NCI-H446 (cell line): ENCODE measurements around the gene INPP5D.
A peak's percentile ranks its signal among the peaks of the same experiment; 100 is the strongest.
"Not testable (repeated sequence)": the region's sequence is repeated elsewhere in the genome, so short reads cannot be mapped to it uniquely, and the experiment has no call there.

Experiments used
- DNase-seq, 2 experiments: peaks; one replicate each; lab custom pipeline; 2025; lab: John Stamatoyannopoulos, UW

The INPP5D gene

GRCh38 chr2:233173115-233173514 lies 113.0 kb downstream of the INPP5D start:
- no peak for DNase-seq

GRCh38 chr2:233174137-233174536 lies 114.0 kb downstream of the INPP5D start:
- no peak for DNase-seq

DNA sequence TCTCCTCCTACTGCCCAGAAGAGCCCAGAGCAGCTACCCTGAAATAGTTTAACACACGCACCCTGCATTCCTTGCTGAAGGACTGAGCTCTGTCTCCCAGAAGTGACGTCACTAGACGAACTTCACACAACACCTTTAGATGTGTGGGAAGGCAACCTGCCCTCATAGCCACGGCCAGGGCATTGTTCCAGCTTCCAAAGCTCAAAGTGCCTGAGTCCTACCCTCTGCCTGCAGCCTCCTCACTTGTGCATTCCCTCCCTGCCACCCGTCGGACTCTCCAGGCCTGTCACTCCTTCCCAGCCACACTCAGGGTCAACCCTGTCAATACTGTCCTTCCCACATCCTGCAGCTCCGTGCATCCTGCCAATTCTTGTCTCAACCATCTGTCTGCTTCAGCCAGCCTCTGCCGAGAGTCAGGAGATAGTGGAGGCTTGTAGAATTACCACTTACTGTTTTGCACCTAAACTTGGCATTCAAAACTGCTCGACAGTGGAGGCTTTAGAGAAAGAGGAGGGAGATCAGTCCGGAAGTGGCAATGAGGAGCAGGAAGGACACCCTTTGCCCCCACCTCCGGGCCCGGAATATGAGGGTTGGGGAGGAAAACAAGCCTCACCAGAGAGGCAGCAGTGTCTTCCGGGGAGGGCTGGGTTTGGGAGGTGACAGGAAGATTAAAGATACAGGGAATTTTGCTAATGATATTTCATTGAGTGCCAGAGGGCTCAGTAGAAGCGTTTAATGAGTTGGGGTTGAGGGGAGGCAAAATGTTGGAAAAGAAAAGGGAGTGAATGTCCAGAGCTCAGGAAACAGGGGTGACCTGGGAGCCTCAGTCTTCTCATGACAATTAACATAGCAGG lies 119.1 kb downstream of the INPP5D start:
- peak; percentile 21 to 58 for DNase-seq

DNA sequence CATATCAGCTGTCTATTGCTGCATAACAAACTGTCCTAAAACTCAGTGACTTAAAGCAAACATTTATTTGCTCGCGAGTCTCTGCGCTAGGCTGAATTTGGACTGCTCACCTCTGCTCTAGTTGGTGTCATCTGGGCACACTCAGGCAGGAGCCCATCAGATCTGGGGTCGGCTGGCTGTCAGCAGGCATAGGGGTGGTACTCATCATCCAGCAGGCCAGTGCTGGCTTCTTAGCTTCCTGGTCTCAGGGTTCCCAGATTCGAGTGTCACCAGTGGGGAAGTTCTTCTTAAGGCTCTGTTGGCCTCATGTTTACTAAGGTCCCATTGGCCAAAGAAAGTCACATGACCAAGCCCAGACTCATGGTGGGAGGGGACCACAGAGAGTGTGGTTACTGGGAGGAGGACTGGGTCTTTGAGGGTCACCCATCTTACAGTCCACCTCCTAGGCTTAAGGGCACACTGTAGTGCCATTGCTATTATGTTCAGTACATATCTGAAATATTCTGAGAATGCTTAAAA lies 119.8 kb downstream of the INPP5D start:
- no peak for DNase-seq

DNA sequence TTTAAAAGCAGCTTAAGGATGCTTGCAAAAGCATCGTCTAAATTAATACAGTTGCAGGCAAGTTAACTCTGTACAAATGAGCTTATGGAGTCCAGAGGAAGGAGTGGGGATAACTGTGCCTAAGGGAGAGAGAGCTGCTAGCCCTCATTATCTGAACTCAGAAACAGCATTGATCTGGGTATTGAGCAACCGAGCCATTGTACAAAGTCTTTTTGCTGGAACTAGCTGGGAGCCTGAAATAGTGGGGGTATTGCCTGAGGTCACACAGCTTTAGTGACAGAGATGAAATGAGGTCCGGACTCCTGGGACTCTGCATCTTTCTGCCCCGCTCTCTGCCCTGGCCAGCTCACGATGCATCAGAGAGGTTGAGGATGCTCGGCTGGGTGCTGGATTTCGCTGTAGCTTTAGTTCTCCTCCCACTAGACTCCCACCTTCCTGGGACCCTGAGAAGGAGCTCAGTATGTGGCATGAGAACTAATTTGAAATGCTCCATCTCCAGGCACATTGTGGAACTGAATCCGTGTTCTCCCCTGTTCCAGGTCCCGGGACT lies 123.8 kb downstream of the INPP5D start:
- DNase-seq: no peak

- DNase-seq: no peak
Measured at GRCh38 chr2:233184669-233185068, 124.5 kb downstream of the INPP5D start.

DNA sequence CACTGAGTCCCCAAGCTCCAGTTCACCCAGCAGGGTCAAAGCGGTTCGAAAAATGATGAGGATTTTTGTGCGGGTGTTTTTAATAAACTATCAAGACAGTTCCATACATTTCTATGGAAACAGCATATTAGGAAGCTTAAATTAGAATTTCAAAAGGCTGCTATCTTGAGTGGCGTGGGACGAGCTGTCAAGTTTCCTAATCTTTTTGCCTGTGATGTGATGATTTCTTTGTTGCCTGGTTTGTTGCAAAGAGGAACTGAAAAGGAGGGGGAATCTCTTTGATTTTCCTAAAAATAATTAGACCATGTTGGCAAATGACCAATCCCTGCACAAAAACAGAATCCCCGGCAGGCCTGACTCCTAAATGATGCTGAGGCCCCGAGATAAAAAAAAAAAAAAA lies 125.2 kb downstream of the INPP5D start:
- DNase-seq: no peak

- DNase-seq: no peak
Measured at GRCh38 chr2:233185963-233186362, 125.8 kb downstream of the INPP5D start.

DNA sequence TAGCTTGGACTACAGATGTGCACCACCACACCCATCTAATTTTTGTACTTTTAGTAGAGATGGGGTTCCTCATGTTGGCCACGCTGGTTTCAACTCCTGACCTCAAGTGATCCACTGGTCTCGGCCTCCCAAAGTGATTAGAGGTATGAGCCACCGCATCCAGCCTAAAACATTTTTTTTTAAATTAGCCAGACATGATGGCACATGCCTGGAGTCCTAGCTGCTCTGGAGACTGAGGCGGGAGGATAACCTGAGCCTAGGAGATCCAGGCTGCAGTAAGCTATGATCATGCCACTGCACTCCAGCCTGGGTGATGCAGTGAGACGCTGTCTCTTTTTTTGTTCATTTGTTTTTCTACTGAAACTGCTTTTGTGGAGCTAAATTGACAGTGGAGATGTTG lies 126.7 kb downstream of the INPP5D start:
- DNase-seq: no peak

- no peak for DNase-seq
Measured at GRCh38 chr2:233189025-233189424, 128.9 kb downstream of the INPP5D start.

DNA sequence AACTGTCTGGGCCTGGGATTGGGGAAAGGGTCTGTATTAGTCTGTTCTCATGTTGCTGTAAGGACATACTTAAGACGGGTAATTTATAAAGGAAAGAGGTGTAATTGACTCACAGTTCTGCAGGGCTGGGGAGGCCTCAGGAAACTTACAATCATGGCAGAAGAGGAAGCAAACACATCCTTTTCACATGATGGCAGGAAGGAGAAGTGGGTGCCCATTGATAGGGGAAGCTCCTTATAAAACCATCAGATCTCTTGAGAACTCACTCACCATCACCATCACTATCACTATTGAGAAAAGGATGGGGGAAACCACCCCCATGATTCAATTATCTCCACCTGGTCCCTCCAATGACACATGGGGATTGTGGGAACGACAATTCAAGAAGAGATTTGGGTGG lies 130.9 kb downstream of the INPP5D start:
- DNase-seq: not testable (repeated sequence)

GRCh38 chr2:233193738-233194137 lies 133.6 kb downstream of the INPP5D start:
- no peak for DNase-seq

- DNase-seq: no peak
Measured at GRCh38 chr2:233195027-233195426, 134.9 kb downstream of the INPP5D start.

GRCh38 chr2:233197022-233197421 lies 136.9 kb downstream of the INPP5D start:
- no peak for DNase-seq

- no peak for DNase-seq
Measured at GRCh38 chr2:233198026-233198425, 137.9 kb downstream of the INPP5D start.

DNA sequence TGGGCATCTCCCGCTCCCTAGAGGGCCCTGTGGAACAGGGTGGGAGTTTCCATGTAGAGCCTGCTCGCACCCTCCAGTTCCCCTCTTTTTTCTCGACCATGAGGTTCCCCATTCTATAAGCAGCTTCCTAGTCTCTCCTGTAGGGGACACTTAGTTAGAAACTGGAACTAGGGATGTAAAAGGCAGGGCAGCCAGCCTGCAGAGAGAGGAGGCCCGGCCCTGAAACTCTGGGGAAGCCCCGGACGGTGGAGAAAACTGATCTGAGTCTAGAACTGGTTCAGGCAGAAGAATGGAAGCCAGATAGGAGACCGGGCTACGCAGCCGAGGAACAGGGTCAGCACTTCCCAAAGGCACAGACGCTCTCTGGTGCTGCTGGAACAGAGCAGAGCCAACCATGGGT lies 139.7 kb downstream of the INPP5D start:
- no peak for DNase-seq

- DNase-seq: not testable (repeated sequence)
Measured at GRCh38 chr2:233200790-233201189, 140.6 kb downstream of the INPP5D start.

DNA sequence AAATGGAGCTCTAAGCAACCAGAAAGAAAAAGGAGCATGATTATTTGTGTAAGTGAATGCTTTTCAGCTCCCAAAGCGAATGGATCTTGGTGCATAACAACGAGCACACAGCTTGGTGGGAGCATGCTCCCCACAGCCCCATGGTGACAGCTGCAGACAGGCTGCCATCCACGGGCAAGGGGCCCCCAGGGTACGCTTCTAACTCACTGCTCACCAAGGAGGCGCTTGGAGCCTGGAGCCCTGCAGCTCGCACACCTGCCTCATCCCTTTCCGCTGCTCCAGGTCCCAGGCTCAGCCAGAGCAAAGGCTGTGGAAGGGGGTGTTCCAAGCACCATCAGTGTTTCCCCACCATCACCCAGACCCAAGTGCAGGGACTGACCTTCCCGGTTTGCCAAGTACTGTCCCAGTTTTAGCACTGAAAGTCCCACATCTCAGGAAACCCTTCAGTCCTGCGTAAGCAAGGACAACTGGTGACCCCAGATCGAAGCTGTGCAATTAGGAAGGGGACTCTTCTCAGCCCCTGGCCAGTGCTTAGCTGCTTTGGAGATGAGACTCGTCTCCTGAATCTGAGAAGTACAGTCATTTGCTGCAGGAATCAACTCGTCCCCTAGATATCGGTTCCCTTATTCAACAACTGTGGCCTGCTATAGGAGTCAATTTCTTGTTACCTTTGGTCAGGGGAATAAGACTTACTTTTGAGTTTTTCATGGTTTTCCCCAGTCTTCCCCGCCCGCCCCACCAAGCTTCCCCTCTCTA lies 141.3 kb downstream of the INPP5D start:
- DNase-seq: no peak

- DNase-seq: no peak
Measured at GRCh38 chr2:233202531-233202944, 142.4 kb downstream of the INPP5D start.

GRCh38 chr2:233203060-233203459 lies 142.9 kb downstream of the INPP5D start:
- DNase-seq: no peak

- no peak for DNase-seq
Measured at GRCh38 chr2:233204286-233204936, 144.3 kb downstream of the INPP5D start.
